Activated T-cell treated with anti-CD3 and anti-CD28 coated beads, Interleukin-2, amount 50 U/mL, for 4 hours (primary cell): Measurements from ENCODE around the gene TENM4. TPM values are rescaled to one million over a fixed set of nuclear protein-coding genes. Genes with fewer than 3 reads are reported as not detected.
"Not testable (repeated sequence)": the region's sequence is repeated elsewhere in the genome, so short reads cannot be mapped to it uniquely, and the experiment has no call there.

Experiments
- ATAC-seq, 2 donors: fragments of 200-7000 bp; cut with Tn5 transposase; one replicate each; pipeline ENCODE4 v1.10.0; 2021
- DNase-seq: peaks from one replicate; pipeline ENCODE4 v3.0.0-alpha.2; 2020
- H3K27me3 Mint-ChIP-seq: one replicate; pipeline ENCODE4 v1.8.0; 2021; ENCODE audit warnings: low read depth, mixed read lengths
- H3K36me3 Mint-ChIP-seq: one replicate; pipeline ENCODE4 v1.8.0; 2022; ENCODE audit warnings: mixed read lengths; ENCODE audit not compliant: insufficient read depth
- H3K4me1 Mint-ChIP-seq: one replicate; pipeline ENCODE4 v1.8.0; 2021; ENCODE audit warnings: low read depth, mixed read lengths
- H3K4me3 Mint-ChIP-seq: one replicate; pipeline ENCODE4 v1.8.0; 2021; ENCODE audit warnings: mild to moderate bottlenecking, moderate library complexity, mixed read lengths
- H3K9me3 Mint-ChIP-seq: one replicate; pipeline ENCODE4 v1.8.0; 2021; ENCODE audit warnings: mixed read lengths
- total RNA-seq, 3 donors: library from RNA; stranded (reverse); gene quantifications; one replicate each; pipeline ENCODE4 v1.2.1, GENCODE V29; 2021

Gene TENM4
- total RNA-seq, 3 donors from 2014 or later: 0.10 to 0.30 TPM; not detected in 1

DNA sequence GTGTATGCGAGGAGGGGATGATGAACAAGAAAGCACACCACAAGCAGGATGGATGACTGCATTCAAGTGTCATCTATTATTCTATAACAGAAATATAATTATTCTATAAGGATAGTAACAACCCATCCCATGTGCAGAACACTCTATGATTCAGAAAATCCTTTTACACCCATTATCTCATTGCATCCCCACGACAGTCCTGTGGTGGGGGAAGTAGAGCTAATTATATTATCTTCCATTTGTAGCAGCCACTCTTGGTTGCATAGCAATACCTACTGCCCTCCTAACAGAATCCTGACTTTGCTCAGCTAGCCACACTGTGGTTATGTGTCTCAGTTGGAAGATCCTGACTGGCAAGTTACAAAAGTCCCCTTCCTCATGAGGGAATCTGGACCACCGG, 459.7 kb downstream of the TENM4 start:
- Mint-ChIP-seq H3K36me3 (no peaks in the 10 kb centered on the region), H3K4me1 (no peaks in the 10 kb centered on the region), H3K9me3 (peaks cover 3% of the 10 kb centered on the region), H3K4me3 (no peak overlapping the region), H3K27me3 (no peaks in the 10 kb centered on the region)
- ATAC-seq (no peak), DNase-seq (no peak)

DNA sequence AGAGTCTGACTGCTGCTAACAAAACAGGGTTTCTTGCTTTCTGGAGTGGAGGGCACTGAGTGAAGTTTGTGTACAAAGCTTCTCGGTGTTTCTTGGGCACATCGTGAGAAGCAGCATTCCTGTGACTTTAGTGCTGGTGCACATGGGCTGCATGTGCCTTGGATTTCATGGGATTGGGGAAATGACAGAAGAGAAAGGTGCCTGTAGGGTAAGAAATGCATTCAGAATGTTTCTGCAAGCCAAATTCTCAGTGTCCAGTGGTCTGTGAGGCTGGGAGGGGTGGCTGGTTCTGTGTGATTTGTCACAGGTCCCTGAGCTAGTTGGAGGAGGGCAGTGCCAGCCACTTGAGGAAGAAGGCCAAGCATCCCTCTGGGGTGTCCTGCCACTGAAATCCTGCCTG, 462.0 kb downstream of the TENM4 start:
- H3K9me3 Mint-ChIP-seq: peaks cover 3% of the 10 kb centered on the region
- H3K27me3 Mint-ChIP-seq: no peaks in the 10 kb centered on the region
- no peak for ATAC-seq
- no peak overlapping the region for H3K4me3 Mint-ChIP-seq
- no peaks in the 10 kb centered on the region for H3K36me3 Mint-ChIP-seq
- DNase-seq: no peak
- no peaks in the 10 kb centered on the region for H3K4me1 Mint-ChIP-seq

GRCh38 chr11:78977848-78978247, 463.0 kb downstream of the TENM4 start:
- H3K4me3 Mint-ChIP-seq, H3K36me3 Mint-ChIP-seq, H3K27me3 Mint-ChIP-seq, H3K9me3 Mint-ChIP-seq, DNase-seq, H3K4me1 Mint-ChIP-seq, ATAC-seq: not testable (repeated sequence)

- ATAC-seq (no peak), DNase-seq (no peak)
- H3K36me3 Mint-ChIP-seq: no peaks in the 10 kb centered on the region
- peaks cover 3% of the 10 kb centered on the region for H3K9me3 Mint-ChIP-seq
- H3K27me3 Mint-ChIP-seq: no peaks in the 10 kb centered on the region
- no peaks in the 10 kb centered on the region for H3K4me1 Mint-ChIP-seq
- H3K4me3 Mint-ChIP-seq: no peak overlapping the region
Measured at GRCh38 chr11:78977009-78977408, 463.8 kb downstream of the TENM4 start.

- DNase-seq (no peak), ATAC-seq (no peak)
- H3K4me3 Mint-ChIP-seq: no peak overlapping the region
- H3K9me3 Mint-ChIP-seq: peaks cover 3% of the 10 kb centered on the region
- no peaks in the 10 kb centered on the region for H3K27me3 Mint-ChIP-seq
- H3K4me1 Mint-ChIP-seq: no peaks in the 10 kb centered on the region
- no peaks in the 10 kb centered on the region for H3K36me3 Mint-ChIP-seq
Measured at GRCh38 chr11:78975081-78975480, 465.7 kb downstream of the TENM4 start.

- Mint-ChIP-seq H3K9me3 (peaks cover 3% of the 10 kb centered on the region), H3K36me3 (no peaks in the 10 kb centered on the region), H3K4me1 (no peaks in the 10 kb centered on the region), H3K27me3 (no peaks in the 10 kb centered on the region), H3K4me3 (no peak overlapping the region)
- no peak for DNase-seq
- no peak for ATAC-seq
Measured at GRCh38 chr11:78973876-78974275, 467.0 kb downstream of the TENM4 start.

DNA sequence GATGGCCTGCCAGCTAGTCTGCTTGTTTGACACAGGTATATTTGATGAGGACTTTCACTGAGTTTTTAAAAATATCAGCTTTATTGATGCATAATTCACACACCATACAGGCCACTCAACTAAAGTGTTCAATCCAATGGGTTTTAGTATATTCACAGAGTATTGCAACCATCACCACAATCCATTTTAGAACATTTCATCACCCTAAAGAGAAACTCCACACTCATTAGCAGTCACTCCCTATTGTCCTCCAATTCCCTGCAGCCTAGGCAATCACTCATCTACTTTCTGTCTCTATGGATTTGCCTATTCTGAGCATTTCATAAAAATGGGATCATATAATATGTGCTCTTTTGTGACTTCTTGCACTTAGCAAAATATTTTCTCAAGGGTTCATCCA, 468.2 kb downstream of the TENM4 start:
- no peaks in the 10 kb centered on the region for H3K27me3 Mint-ChIP-seq
- H3K4me3 Mint-ChIP-seq: no peak overlapping the region
- peaks cover 3% of the 10 kb centered on the region for H3K9me3 Mint-ChIP-seq

DNA sequence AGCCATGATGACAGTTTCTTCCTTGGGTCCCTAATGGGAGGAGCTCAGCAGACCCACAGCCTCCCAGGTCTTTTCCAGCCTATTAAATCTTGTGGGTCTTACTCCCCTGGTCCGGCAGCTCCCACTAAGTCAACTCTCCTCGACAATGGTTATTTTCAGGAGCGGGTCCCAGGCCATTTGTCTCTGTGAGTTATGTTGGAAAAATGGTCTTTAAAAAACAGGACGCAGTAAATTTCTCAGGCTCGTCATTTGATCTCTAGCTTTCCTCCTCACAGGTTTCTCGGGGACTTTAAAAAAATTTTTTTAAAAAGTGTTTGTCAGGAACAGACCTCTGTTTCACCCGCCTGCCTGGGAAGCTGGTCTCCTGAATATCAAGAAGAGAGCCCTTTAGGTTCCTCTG, 468.7 kb downstream of the TENM4 start:
- H3K27me3 Mint-ChIP-seq: peaks cover under 1% of the 10 kb centered on the region
- H3K36me3 Mint-ChIP-seq: no peaks in the 10 kb centered on the region
- DNase-seq (no peak), ATAC-seq (no peak)
- no peak overlapping the region for H3K4me3 Mint-ChIP-seq
- no peaks in the 10 kb centered on the region for H3K9me3 Mint-ChIP-seq
- H3K4me1 Mint-ChIP-seq: no peaks in the 10 kb centered on the region

More for the DNA sequence above, 468.2 kb downstream of the TENM4 start:
- ATAC-seq (no peak), DNase-seq (no peak)
- no peaks in the 10 kb centered on the region for H3K36me3 Mint-ChIP-seq
- H3K4me1 Mint-ChIP-seq: no peaks in the 10 kb centered on the region

- DNase-seq (no peak), ATAC-seq (no peak)
- Mint-ChIP-seq H3K36me3 (no peaks in the 10 kb centered on the region), H3K9me3 (no peaks in the 10 kb centered on the region), H3K4me3 (no peak overlapping the region), H3K4me1 (no peaks in the 10 kb centered on the region), H3K27me3 (peaks cover 10% of the 10 kb centered on the region)
Measured at GRCh38 chr11:78967811-78968210, 473.0 kb downstream of the TENM4 start.

GRCh38 chr11:78965432-78965831, 475.4 kb downstream of the TENM4 start:
- Mint-ChIP-seq H3K9me3 (no peaks in the 10 kb centered on the region), H3K4me1 (no peaks in the 10 kb centered on the region), H3K27me3 (peaks cover 22% of the 10 kb centered on the region), H3K4me3 (no peak overlapping the region), H3K36me3 (no peaks in the 10 kb centered on the region)
- no peak for DNase-seq
- ATAC-seq: no peak

GRCh38 chr11:78961937-78962701, 478.7 kb downstream of the TENM4 start:
- peaks cover 28% of the 10 kb centered on the region for H3K27me3 Mint-ChIP-seq
- ATAC-seq: peak in 1 of 2 donors; percentile 28
- H3K4me3 Mint-ChIP-seq: no peak overlapping the region
- no peaks in the 10 kb centered on the region for H3K36me3 Mint-ChIP-seq
- H3K4me1 Mint-ChIP-seq: no peaks in the 10 kb centered on the region
- H3K9me3 Mint-ChIP-seq: no peaks in the 10 kb centered on the region
- no peak for DNase-seq

GRCh38 chr11:78961247-78961646, 479.6 kb downstream of the TENM4 start:
- Mint-ChIP-seq H3K36me3 (no peaks in the 10 kb centered on the region), H3K4me3 (no peak overlapping the region), H3K4me1 (no peaks in the 10 kb centered on the region), H3K27me3 (peaks cover 28% of the 10 kb centered on the region), H3K9me3 (no peaks in the 10 kb centered on the region)
- no peak for DNase-seq
- no peak for ATAC-seq

DNA sequence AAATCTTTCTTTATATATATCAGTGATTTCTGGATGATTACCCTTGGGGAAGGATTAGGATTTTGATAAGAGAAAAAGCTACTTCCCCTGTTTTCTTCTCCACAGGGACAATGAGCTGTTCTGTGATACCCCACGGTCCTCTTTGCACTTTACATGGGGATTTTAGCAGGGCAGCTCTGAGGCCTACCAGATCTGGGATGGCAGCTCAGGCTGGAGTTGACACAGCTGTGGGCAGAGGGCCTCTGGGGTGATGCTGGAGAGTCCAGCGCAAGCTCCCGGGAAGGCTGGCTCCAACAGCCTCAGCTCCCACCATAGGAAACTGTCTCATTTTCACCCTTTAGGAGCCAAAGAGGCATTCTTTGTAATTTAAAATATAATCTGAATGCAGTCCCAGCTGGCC, 482.4 kb downstream of the TENM4 start:
- Mint-ChIP-seq H3K9me3 (no peaks in the 10 kb centered on the region), H3K4me3 (no peak overlapping the region), H3K36me3 (no peaks in the 10 kb centered on the region), H3K27me3 (peaks cover 30% of the 10 kb centered on the region), H3K4me1 (no peaks in the 10 kb centered on the region)
- ATAC-seq (no peak), DNase-seq (no peak)

GRCh38 chr11:78957476-78958245, 483.2 kb downstream of the TENM4 start:
- Mint-ChIP-seq H3K36me3 (no peaks in the 10 kb centered on the region), H3K4me3 (no peak overlapping the region), H3K9me3 (no peaks in the 10 kb centered on the region), H3K27me3 (peaks cover 27% of the 10 kb centered on the region), H3K4me1 (no peaks in the 10 kb centered on the region)
- no peak for DNase-seq
- ATAC-seq: no peak

DNA sequence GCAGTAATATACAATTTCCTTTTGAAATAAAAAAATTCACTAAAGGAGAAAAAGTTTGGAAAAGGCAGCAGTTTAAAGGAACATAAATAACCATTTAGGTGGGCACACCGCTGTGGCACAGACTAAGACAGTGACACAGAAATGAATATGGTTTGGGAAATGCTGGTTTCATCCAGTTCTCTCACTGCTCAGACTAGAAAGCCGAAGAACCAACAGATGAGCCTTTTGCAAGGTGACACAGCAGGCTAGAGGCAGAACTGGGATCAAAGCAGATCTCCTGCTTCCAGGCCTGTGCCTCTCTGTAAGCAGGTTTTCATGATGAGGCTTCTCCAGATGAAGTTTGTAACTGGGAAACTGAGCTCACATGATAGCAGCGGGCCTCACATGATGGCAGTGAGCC, 486.1 kb downstream of the TENM4 start:
- Mint-ChIP-seq H3K4me3 (no peak overlapping the region), H3K36me3 (no peaks in the 10 kb centered on the region), H3K9me3 (no peaks in the 10 kb centered on the region), H3K27me3 (peaks cover 21% of the 10 kb centered on the region), H3K4me1 (no peaks in the 10 kb centered on the region)
- DNase-seq (no peak), ATAC-seq (no peak)
